Measurements from ENCODE around the gene EDN1.
"Not testable (repeated sequence)": the region's sequence is repeated elsewhere in the genome, so short reads cannot be mapped to it uniquely, and the experiment has no call there.

The EDN1 gene

DNA sequence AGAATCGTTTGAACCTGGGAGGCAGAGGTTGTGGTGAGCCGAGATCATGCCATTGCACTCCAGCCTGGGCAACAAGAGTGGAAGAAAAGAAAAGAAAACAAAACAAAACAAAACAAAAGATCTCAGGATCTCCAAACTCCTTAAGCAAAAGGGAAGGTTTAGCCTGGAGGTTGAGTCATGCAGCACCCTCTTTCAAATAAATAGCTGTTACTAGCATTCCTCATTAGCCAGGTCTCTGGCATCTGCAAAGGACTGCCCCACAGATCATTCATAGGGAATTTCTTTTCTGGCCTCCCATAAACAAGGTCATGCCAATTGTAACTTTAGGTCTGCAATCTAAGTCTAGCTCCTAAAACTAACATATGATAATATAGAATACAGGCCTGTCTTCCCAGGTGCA, 37.2 kb downstream of the EDN1 start:
- no peak for DNase-seq (ENCODE audit: low spot score)

DNA sequence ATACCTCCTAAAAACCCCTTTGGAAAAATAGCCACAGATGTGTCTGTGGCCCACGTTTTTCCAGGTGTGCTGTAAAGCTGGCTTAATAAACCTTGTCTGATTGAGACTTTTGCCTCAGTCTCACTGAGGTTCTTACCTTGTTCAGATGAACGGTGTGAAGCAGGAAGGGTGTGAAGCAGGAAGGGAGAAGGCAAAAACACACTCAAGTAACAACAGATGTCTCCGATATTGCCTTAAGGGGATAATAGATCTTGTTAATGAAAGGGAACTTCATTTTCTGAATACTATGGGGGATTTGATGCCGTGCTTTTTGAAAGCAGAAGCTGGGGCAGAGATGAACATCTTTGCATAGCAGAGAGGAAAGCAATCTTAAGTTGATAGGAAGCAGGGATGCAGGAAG, 37.8 kb downstream of the EDN1 start:
- DNase-seq (ENCODE audit: low spot score), result no peak

DNA sequence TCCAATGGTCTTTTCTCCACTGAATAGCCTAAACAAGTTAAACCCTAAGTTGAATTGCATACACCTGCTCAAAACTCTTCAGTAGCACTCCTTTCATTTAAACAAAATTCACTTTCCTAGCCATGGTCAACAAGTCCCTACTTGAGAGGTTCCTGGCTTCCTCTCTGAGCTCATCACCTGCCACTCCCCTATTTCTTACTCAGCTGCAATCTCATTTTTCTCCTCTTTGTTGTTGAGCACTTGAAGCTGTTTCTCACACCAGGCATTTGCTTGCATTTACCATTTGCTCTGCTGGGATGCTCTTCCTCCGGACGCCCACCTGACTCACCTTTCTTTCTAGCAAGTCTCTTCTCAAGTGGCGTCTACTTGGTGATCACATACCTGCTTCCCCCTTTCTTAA, 38.5 kb downstream of the EDN1 start:
- no peak for DNase-seq (ENCODE audit: low spot score)

DNA sequence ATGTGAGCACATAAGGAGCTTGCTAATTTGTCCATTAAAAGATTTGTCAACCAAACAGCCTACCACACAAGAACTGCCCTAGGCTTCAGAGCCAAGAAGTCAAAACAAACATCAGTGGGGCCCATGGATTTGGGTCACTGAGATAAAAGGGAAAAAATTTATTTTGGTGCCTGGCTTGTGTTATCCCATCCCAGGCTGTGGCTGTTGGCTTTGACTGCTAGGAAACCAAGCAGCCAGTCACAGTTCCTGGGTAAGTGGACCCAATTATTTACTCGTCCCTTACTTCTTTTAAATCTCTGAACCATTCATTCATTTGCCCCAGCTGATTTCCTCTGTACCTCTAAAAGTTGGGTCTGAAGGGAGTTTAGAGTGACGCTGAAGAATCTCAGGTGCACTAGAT, 41.3 kb downstream of the EDN1 start:
- DNase-seq (ENCODE audit: low spot score), result no peak

DNA sequence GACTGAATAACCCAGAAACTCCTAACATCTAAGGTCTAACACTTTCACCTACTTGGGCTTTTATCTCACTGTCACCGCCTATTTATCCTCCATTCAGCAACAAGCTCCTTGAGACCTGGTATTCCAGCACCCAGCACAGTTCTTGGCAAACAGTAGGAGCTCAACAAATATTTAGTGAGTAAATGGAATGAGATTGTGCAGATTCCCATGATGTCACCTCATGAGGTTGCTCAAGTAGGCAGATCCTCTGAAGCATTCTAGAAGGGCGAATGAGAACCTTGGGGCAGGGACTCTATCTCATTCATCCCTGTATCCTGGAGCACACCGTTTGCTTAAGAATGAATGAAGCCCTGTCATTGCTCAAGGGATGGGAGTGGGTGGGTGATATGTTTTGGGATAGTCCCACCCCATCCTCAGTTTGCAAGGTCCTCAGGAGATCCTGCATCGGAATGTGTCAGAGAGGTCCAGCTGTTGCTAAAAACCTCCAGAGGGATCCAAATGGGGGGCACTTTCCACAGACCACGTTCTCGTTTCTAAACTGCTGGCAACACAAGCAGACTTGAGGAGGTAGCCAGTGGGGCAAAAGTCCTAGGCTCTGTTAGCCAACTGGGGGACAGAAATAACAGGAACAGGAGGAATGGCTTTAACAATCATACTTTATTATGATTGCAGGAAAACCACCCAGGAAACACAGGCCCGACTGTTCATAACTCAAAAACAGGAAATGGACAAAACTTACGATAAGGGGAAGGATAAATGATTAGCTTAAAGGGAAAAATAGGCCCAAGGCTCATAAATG, 42.0 kb downstream of the EDN1 start:
- DNase-seq (ENCODE audit: low spot score), result no peak

DNA sequence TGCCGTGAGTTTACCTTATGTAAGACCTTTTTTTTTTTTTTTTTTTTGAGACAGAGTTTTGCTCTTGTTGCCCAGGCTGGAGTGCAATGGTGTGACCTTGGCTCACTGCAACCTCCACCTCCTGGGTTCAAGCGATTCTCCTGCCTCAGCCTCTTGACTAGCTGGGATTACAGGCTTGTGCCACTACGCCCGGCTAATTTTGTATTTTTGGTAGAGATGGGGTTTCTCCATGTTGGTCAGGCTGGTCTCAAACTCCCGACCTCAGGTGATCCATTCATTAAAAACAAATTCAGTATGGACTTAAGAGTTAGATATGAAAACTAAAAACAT, 42.6 kb downstream of the EDN1 start:
- not testable (repeated sequence) for DNase-seq (ENCODE audit: low spot score)

DNA sequence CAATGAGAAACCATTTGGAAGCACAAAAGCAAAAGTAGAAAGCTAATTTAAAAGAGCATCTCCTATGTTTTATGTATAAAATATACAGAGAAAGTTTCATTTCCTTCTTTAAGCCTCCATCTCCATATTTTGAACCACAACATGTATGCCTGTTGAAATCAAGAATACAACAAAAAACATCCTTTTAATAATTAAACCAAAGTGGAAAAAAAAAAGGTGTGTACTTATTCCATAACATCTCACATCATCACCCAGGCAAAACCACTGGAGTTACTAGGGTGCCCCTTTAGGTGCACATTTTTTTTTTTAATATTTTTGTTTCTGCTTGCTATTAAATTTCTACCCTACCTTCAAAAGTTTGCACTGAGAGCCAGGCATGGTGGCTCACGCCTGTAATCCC, 43.0 kb downstream of the EDN1 start:
- no peak for DNase-seq (ENCODE audit: low spot score)

DNA sequence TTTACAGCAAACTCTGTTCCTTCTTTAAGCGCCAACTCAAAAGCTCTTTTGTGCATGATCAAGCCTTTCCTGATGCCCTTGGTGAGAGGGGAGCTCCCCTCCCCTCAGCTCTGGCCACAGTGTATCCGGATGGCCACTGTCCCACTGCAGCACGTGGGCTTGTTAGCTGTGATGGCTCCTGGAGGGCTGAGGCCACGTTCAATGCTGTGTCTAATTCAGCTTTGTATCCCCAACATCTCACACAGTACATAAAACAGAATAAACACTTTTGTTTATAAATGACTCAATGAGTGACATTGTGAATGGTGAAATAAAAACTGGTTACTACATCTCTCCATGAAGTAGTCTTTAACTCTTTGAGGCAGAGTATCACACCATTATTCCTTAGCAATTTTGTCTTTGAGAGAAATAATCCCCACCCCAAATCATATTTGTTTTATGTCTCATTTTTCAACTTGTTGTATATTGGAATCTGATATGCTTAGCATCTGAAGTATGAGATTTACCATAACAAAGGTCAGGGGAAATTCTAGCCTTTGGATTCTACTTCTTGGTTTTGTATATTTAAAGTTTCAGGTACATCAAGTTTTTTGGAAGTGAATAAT, 44.5 kb downstream of the EDN1 start:
- DNase-seq (ENCODE audit: low spot score), result no peak

DNA sequence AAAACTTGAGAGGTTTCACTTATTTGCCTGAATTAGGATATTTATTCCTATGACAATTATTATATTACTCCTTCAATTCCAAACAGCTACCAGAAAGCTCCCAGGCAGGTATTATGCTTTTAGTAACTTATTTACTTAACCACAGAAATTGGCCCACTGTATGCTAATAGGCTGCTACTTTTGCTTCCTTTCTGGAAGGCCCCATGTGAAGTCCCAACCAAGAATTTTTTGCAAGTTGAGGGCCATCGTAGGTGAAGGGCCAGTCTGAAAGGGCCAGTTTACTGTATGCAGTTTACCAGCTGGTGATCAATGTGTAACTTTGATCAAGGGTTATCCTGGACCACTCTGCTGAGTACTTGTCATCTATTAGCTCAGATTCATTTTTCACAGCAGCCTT, 45.0 kb downstream of the EDN1 start:
- no peak for DNase-seq (ENCODE audit: low spot score)

DNA sequence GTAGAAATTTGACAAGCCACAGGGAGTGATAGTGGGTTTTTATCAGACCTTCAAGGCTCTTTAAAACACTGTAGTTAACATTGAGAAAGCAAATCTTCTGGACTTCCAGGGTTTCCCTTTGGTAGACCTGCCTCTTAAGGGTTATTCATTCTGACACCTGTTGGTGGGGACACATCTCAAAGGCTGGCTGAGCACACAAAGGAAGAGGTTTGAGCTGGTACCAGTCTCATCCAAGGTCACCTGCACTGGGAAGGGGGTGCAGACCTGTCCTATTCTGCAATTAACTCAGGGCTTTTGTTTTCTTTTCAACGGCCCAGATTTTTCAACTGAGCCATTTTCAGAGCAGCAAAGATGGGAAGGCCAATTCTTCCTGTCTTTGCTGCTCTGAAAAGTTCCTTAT, 45.6 kb downstream of the EDN1 start:
- DNase-seq (ENCODE audit: low spot score), result no peak

DNA sequence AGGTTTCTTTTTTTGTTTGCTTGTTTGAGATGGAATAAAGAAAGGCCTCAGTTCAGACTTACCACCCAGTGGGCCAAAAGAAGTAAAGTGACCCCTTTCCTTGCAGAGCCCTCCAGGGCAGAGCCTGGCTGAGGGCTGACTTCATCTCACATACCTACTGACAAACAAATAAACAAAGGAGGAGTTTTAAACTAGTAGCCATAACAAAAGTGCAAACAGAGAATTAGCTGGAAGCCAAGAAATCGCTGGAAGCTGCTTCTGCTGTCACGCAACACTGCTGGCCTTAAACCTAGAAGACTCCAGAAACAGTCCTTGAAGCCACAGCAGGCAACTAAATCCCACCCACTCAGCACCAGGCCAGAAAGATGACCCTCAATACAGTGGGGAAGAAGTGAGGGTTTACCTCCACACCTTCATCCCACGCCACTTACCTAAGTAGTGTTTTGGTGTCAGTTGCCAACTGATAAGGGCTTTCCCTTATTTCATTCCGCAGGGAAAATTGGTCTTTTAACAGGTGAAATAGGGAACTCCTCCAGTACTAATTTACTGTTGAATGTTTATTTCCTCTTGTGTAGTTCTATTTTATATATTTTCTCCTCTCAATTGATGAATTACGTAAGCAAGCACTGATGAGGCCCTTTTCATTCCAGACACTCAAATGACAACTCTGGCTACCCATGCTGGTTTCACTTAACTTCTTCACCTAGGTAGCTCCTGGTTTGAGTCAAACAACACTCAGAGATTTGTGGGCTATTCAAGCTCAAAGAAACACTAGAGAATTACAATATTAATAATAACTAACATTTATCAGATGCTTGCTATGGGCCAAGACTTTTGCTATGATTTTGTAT, 46.2 kb downstream of the EDN1 start:
- DNase-seq (ENCODE audit: low spot score), result no peak

DNA sequence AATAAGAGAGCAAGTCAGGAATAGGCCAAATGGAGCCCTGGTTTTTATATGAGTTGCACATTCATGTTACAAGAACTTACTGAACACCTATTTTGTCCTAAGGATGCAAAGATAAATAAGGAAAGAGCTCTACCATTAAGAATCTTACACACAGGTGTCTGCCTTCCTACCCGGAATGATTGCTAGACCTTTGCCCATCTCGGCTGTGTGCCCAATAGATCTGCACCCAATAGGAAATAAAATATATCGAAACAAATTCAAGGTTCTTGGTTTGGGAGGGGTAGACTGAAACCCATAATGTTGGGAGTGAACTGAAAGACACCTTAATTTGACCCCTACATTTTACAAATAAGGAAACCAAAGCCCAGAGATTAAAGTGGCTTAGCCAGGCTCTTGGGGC, 48.9 kb downstream of the EDN1 start:
- no peak for DNase-seq (ENCODE audit: low spot score)

DNA sequence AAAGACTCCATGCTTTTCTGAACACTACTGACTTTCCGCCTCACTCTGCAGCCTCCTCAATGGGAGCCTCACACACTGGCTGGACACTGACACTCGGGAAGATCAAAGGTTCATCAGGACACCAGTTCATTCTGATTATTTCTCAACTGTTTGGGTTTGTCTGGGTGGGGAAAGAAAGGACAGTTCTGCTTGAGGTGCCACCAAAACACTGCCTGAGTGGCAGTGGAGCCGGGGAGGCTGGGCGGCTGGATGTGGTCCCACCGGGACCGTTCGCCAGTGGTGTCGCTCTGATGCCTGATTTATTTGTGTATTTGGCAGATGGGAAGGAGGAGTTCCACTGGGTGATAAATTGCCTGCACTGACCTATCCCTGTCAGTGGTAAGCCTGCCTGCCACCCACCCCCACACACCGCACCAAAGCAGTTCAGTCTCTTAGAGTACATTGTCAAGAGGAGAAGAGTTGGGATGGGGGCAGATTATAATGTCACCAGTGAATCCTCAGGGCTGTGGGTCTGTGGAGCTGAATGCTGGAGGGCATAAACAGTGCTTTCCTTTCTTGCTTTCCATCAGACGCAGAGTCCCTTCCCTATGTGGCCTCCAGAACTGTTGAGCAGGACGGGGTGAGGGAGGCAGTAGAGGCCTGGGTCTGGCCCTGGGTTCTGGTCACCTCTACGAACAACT, 49.8 kb downstream of the EDN1 start:
- DNase-seq (ENCODE audit: low spot score), result no peak

DNA sequence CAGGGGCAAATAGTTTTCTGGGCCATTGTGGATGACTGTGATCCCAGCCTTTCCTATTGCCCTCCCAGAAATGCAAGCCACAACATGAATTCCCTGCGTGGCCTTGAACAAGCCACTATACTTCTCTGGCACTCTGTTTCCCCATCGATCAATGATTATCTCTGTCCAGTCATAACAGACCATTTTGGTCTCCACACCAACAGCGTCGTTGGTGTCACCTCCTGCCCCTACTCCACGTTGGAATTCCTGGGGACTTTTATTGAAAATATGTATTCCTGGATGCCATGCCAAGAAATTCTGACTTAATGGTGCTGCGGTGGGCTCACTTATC, 50.3 kb downstream of the EDN1 start:
- DNase-seq (ENCODE audit: low spot score), result no peak

DNA sequence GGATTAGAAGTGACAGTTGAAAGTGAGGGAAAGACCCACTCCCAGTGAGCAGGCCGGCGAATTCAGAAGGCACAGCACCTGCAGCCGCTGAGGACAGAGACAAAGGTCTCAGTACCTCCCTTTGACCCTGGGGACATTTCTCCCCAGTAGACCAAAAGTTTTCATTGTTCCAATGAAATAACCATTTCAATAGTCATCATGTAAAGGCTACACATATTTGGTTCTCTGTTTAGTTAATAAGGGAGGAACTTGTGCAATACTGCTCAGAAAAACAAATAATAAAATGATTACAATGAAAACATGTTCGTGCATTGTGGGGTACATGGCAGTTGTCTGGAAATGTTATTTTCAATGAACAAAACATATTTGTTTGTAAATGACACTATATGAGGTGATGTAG, 52.5 kb downstream of the EDN1 start:
- DNase-seq (ENCODE audit: low spot score), result no peak

DNA sequence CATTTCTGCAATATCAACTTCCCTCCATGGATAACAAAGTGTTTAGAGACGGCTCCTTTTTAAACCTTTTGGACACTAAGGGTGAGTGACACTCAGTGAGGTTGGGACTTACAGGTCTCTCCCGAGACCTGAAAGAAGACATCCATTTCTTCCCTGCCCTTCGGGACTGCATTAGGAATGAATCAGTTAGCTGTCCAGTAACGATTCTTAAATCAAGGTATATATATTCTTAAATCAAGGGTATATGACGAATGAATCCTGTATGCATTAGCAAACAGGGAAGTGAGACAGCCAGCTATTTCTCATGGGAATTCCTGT, 52.9 kb downstream of the EDN1 start:
- DNase-seq (ENCODE audit: low spot score), result no peak

DNA sequence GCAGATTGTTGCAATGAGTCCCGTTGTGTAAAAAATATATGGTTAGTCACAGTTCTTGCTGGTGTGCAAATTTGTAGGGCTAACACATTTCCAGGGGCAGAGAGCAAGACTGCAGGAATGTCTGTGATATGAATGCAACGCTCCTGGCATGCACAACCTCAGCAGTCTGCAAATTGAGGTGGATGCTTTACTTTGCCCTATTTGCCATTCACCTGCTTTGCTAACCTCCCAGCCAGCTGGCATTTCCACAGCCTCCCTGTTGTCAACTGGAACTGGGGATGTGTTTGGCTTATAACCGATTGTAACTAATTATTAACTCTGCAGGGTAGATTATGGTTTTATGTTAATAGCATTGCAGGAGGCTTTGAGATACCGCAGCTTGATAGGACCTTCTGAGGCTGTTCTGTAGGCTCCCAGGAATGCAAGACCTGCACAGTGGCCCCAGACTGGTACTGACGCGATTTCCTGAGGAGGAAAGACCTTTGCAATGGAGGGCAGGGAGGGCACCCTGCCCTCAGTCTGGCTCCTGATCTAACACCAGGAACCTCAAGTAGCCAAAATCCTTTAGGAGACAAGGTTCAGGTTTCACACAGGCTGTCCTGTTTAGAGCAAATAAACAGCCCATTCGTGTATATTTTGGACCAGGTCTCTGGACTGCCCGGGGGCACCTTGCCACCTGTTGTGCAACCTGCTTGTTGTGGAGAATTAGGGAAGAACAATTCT, 53.4 kb downstream of the EDN1 start:
- DNase-seq (ENCODE audit: low spot score), result no peak

DNA sequence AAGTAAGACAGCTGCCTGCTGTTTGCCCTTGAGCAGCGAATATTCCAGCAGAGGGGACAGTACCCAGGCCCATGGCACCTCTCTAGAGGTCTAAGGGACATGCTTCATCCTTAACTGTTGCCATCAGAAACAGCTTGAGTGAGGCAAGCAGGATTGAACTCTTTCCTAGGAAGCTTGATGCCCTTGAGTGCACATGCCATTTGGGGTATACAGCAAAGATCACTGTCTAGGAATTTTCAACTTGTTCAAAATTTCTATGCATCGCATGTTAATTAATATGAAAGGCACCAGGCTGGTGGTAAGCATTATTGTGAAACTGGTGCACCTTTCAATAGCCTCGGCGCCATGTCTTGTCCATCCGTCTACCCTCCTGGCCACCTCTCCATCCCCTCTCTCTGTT, 54.1 kb downstream of the EDN1 start:
- DNase-seq (ENCODE audit: low spot score), result no peak

DNA sequence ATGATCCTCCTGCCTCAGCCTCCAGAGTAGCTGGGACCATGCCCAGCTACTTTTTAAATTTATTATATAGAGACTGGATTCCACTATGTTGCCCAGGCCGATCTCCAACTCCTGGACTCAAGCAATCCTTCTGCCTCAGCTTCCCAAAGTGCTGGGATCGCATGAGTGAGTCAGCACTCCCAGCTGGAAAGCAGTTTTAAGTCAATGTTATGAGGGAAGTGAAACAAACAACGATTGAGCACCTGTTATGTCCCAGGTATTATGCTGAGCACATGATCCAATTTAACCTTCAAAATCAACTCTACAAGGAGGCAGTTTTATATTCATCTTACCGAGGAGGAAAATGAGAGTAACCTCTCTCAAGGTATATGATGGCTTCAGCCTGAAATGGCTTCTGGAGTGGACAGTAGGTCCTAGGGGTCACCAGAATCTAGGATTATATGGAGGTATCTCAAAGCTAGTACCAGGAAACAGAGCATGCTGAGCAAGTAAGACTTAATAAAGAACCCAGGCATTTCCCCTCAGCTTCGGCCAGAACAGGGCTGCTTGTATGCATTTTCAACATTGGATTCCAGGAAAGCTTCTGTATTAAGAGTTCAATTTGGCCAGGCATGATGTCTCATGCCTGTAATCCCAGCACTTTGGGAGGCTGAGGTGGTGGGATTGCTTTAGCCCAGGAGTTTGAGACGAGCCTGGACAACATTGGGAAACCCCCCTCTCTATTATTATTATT, 55.0 kb downstream of the EDN1 start:
- no peak for DNase-seq (ENCODE audit: low spot score)

DNA sequence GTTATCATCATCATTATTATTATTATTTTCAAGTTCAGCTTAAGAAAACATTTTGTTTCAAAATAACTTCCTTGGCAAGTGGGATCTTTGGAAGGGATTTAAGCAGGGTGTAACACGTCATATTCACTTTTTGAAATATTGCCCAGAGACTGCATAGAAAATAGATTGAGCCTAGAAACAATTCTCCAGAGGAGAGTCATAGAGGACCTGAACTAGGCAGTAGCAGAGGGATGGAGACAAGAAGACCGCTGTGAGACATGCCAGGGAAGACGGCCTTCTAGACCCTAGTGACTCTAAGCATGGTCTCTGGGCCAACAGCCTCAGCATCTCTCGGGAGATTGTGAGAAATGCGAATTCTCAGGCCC, 55.5 kb downstream of the EDN1 start:
- DNase-seq (ENCODE audit: low spot score), result no peak
